OCI-LY1 (cell line): ENCODE measurements around the gene INTS13.
"Not testable (repeated sequence)": the region's sequence is repeated elsewhere in the genome, so short reads cannot be mapped to it uniquely, and the experiment has no call there.

Source experiments
- H2AFZ ChIP-seq: fragments of 200-600 bp; sonication (generic), shearing (Covaris generic); 2 replicates; pipeline ENCODE4 v1.6.0; 2014; ENCODE audit warnings: antibody characterized with exemption, mild to moderate bottlenecking, low read length
- H3F3A ChIP-seq: fragments of 200-600 bp; sonication (generic), shearing (Covaris generic); 2 replicates; pipeline ENCODE4 v1.6.0; 2014; ENCODE audit warnings: mild to moderate bottlenecking, antibody characterized with exemption, low read length, moderate library complexity; ENCODE audit not compliant: insufficient read depth
- H3K27ac ChIP-seq: fragments of 200-600 bp; sonication (generic); 2 replicates; pipeline ENCODE4 v1.5.1; 2014; ENCODE audit warnings: low read length, mixed run types, mild to moderate bottlenecking, low read depth; ENCODE audit not compliant: poor library complexity, severe bottlenecking
- H3K27me3 ChIP-seq: fragments of 200-600 bp; sonication (generic); 2 replicates; pipeline ENCODE4 v1.6.0; 2014; ENCODE audit warnings: antibody characterized with exemption, mild to moderate bottlenecking, low read length, moderate library complexity; ENCODE audit not compliant: insufficient read depth
- H3K36me3 ChIP-seq: fragments of 200-600 bp; sonication (generic); 2 replicates; pipeline ENCODE4 v1.6.1; 2014; ENCODE audit warnings: mild to moderate bottlenecking, antibody characterized with exemption, low read length, moderate library complexity, mixed read lengths; ENCODE audit not compliant: insufficient read depth
- H3K4me1 ChIP-seq: fragments of 200-600 bp; sonication (generic); 2 replicates; pipeline ENCODE4 v1.5.1; 2014; ENCODE audit warnings: mild to moderate bottlenecking, low read length, moderate library complexity; ENCODE audit not compliant: insufficient read depth, severe bottlenecking
- H3K4me2 ChIP-seq: fragments of 200-600 bp; sonication (generic), shearing (Covaris generic); 2 replicates; pipeline ENCODE4 v1.6.1; 2014; ENCODE audit warnings: low read length
- H3K4me3 ChIP-seq: fragments of 200-600 bp; sonication (generic); 2 replicates; pipeline ENCODE4 v1.5.1; 2014; ENCODE audit warnings: low read length, low read depth, mild to moderate bottlenecking, mixed read lengths; ENCODE audit not compliant: poor library complexity, severe bottlenecking
- H3K79me2 ChIP-seq: fragments of 200-600 bp; shearing (Covaris generic); 2 replicates; pipeline ENCODE4 v1.6.1; 2016; ENCODE audit warnings: mixed run types, low read length, mixed read lengths; ENCODE audit not compliant: insufficient read depth
- H3K9ac ChIP-seq: fragments of 200-600 bp; sonication (generic), shearing (Covaris generic); 2 replicates; pipeline ENCODE4 v1.6.1; 2014; ENCODE audit warnings: mild to moderate bottlenecking, low read length, mixed read lengths
- H3K9me2 ChIP-seq: fragments of 200-600 bp; sonication (generic), shearing (Covaris generic); 2 replicates; pipeline ENCODE4 v1.6.1; 2014; ENCODE audit warnings: low read depth, mild to moderate bottlenecking, low read length, mixed read lengths
- H3K9me3 ChIP-seq: fragments of 200-600 bp; shearing (Covaris generic); 2 replicates; pipeline ENCODE4 v1.6.1; 2014; ENCODE audit warnings: low read length, mixed read lengths
- H4K20me1 ChIP-seq: fragments of 200-600 bp; sonication (generic), shearing (Covaris generic); 2 replicates; pipeline ENCODE4 v1.6.0; 2016; ENCODE audit warnings: mild to moderate bottlenecking, low read length; ENCODE audit not compliant: insufficient read depth
- EZH2 ChIP-seq: fragments of 200-600 bp; sonication (generic), shearing (Covaris generic); IDR thresholded peaks from 2 replicates; pipeline ENCODE4 v1.8.0; 2017; ENCODE audit warnings: borderline replicate concordance, mixed run types, mild to moderate bottlenecking, antibody characterized with exemption, low read length, moderate library complexity, mixed read lengths
- TF ChIP-seq, protein P1 (sequence below): fragments of 200-600 bp; sonication (generic), shearing (Covaris generic); IDR thresholded peaks from 2 replicates; pipeline ENCODE4 v1.5.1; 2017; ENCODE audit warnings: mild to moderate bottlenecking, antibody characterized with exemption, low read length, moderate library complexity, mixed read lengths

INTS13 gene

DNA sequence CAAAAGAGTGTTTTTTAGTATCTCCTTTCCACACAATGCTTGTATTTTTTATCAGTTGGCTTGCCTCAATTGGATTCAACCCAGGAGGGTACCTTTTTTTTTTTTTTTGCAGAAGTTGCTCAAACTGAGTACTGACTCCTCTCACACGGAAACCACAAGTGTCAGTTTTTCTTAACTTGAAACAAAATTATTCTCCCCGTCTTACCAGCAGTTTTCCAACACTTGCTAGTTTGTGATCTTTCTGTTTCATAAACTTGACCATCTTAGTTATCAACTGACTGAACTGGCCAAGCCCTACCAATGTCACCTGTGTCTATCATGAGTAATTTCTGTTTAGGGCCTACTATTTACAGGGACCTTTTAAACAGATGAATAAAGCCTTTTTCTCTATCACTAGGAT lies 70.7 kb downstream of the INTS13 start:
- H4K20me1 ChIP-seq: no peaks in the 10 kb centered on the region
- H3F3A ChIP-seq: no peaks in the 10 kb centered on the region
- no peaks in the 10 kb centered on the region for H3K27me3 ChIP-seq
- no peaks in the 10 kb centered on the region for H3K79me2 ChIP-seq
- peaks cover 30% of the 10 kb centered on the region for H3K4me1 ChIP-seq
- no peaks in the 10 kb centered on the region for H3K36me3 ChIP-seq
- H3K9me2 ChIP-seq: no peaks in the 10 kb centered on the region
- H3K4me3 ChIP-seq: no peak overlapping the region
- H2AFZ ChIP-seq: peak overlapping the region; percentile 88; the same call in 1 of the 2 replicates
- no peaks in the 10 kb centered on the region for H3K9me3 ChIP-seq
- H3K27ac ChIP-seq: peak overlapping the region; percentile 84
- peak overlapping the region; percentile 49; the same call in 1 of the 2 replicates for H3K9ac ChIP-seq
- TF ChIP-seq, protein P1, sequence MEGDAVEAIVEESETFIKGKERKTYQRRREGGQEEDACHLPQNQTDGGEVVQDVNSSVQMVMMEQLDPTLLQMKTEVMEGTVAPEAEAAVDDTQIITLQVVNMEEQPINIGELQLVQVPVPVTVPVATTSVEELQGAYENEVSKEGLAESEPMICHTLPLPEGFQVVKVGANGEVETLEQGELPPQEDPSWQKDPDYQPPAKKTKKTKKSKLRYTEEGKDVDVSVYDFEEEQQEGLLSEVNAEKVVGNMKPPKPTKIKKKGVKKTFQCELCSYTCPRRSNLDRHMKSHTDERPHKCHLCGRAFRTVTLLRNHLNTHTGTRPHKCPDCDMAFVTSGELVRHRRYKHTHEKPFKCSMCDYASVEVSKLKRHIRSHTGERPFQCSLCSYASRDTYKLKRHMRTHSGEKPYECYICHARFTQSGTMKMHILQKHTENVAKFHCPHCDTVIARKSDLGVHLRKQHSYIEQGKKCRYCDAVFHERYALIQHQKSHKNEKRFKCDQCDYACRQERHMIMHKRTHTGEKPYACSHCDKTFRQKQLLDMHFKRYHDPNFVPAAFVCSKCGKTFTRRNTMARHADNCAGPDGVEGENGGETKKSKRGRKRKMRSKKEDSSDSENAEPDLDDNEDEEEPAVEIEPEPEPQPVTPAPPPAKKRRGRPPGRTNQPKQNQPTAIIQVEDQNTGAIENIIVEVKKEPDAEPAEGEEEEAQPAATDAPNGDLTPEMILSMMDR: no peak
- no peak for TF ChIP-seq EZH2
- peak overlapping the region; percentile 45; the same call in 1 of the 2 replicates for H3K4me2 ChIP-seq

DNA sequence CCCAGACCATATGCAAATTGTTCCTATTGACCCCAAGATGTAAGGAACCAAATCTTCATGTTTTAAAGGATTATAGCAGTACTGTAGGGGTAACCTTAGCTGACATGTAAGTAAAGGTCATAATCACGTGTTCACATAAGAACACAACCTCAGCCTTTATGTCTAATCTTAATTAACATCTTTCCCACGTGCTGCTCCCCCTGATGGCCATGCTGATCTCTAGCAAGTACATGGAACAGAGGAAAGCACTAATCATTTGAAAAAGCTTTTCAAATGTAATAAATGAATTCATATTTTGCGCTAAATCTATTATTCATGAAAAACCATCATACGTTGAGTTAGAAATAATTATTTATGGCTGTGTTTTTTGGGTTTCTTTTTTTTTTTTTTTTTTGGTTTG lies 74.3 kb downstream of the INTS13 start:
- TF ChIP-seq, protein P1: peak; percentile 60
- no peak for TF ChIP-seq EZH2
- H3K4me2 ChIP-seq: no peak overlapping the region
- no peak overlapping the region for H3K27ac ChIP-seq
- no peaks in the 10 kb centered on the region for H3K79me2 ChIP-seq
- no peaks in the 10 kb centered on the region for H4K20me1 ChIP-seq
- H3K4me3 ChIP-seq: no peak overlapping the region
- no peak overlapping the region for H3K9ac ChIP-seq
- H3K4me1 ChIP-seq: peaks cover 18% of the 10 kb centered on the region
- no peaks in the 10 kb centered on the region for H3K9me2 ChIP-seq
- peaks cover 4% of the 10 kb centered on the region; the same call in 1 of the 2 replicates for H3K9me3 ChIP-seq
- no peaks in the 10 kb centered on the region for H3K36me3 ChIP-seq
- H2AFZ ChIP-seq: no peak overlapping the region
- H3F3A ChIP-seq: no peaks in the 10 kb centered on the region
- no peaks in the 10 kb centered on the region for H3K27me3 ChIP-seq

DNA sequence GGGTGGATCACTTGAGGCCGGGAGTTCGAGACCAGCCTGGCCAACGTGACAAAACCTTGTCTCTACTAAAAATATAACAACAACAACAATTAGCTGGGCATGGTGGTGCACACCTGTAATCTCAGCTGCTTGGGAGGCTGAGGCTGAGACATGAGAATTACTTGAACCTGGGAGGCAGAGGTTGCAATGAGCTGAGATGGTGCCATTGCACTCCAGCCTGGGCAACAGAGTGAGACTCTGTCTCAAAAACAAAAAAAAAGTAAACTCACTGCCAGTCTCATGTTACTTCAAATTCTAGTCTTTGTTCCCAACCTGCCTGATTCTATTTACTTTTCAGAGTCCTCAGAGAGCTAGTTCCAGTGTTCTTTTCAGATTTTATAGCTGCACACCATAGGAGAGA lies 75.0 kb downstream of the INTS13 start:
- not testable (repeated sequence) for H3F3A ChIP-seq, H3K27ac ChIP-seq, H2AFZ ChIP-seq, H3K9ac ChIP-seq, H3K9me3 ChIP-seq, H3K27me3 ChIP-seq, H3K4me2 ChIP-seq, H3K79me2 ChIP-seq, H4K20me1 ChIP-seq, H3K9me2 ChIP-seq, H3K36me3 ChIP-seq, H3K4me3 ChIP-seq
- peaks cover 18% of the 10 kb centered on the region for H3K4me1 ChIP-seq

DNA sequence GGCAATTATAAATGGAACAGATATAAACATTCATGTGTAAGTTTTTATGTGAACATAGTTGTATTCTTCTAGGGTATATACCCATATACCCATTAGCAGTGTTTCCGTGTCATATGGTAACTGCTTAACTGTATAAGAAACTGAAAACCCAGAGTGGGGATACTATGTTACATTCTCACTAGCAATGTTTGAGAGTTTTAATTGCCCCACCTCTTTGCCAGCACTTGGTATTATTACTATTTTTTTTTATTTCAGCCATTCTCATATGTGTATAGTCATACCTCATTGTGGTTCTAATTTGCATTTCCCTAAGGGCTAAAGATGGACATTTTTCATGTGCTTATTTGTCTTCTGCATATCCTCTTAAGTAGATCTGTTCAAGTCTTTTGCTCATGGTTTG lies 76.1 kb downstream of the INTS13 start:
- Histone ChIP-seq H3K9me3 (peaks cover 4% of the 10 kb centered on the region; the same call in 1 of the 2 replicates), H3F3A (no peaks in the 10 kb centered on the region), H3K79me2 (no peaks in the 10 kb centered on the region), H3K36me3 (no peaks in the 10 kb centered on the region), H3K4me2 (no peak overlapping the region), H3K27ac (no peak overlapping the region), H3K27me3 (no peaks in the 10 kb centered on the region), H4K20me1 (no peaks in the 10 kb centered on the region), H3K9ac (no peak overlapping the region), H2AFZ (no peak overlapping the region), H3K9me2 (no peaks in the 10 kb centered on the region), H3K4me1 (peaks cover 18% of the 10 kb centered on the region), H3K4me3 (no peak overlapping the region)
- TF ChIP-seq EZH2: no peak
- TF ChIP-seq, protein P1: no peak
